Neural progenitor cell (in vitro differentiated cells): ENCODE results near the gene ARMC9. TPM values are rescaled to one million over a fixed set of nuclear protein-coding genes. Genes with fewer than 3 reads are reported as not detected.

Experiments used
- DNase-seq: peaks from one replicate; pipeline ENCODE4 v3.0.0-alpha.2; 2016; ENCODE audit warnings: low spot score
- H2AFZ ChIP-seq: fragments of 200-600 bp; sonication (generic); replicated peaks from 2 replicates; pipeline ENCODE4 v1.6.1; 2016; ENCODE audit warnings: antibody characterized with exemption
- H3F3A ChIP-seq: fragments of 200-600 bp; sonication (generic); 2 replicates; pipeline ENCODE4 v1.6.1; 2016; ENCODE audit warnings: antibody characterized with exemption, low read depth
- H3K27ac ChIP-seq: fragments of 200-600 bp; sonication (generic); 2 replicates; pipeline ENCODE4 v1.5.1; 2016; ENCODE audit warnings: mild to moderate bottlenecking
- H3K27me3 ChIP-seq: fragments of 200-600 bp; sonication (generic); 2 replicates; pipeline ENCODE4 v1.6.1; 2016; ENCODE audit warnings: mild to moderate bottlenecking, moderate library complexity
- H3K36me3 ChIP-seq: fragments of 200-600 bp; sonication (generic); 2 replicates; pipeline ENCODE4 v1.5.1; 2016
- H3K4me1 ChIP-seq: fragments of 200-600 bp; sonication (generic); 2 replicates; pipeline ENCODE4 v1.6.1; 2016; ENCODE audit warnings: mixed run types
- H3K4me2 ChIP-seq: fragments of 200-600 bp; sonication (generic); 2 replicates; pipeline ENCODE4 v1.6.1; 2016
- H3K4me3 ChIP-seq: fragments of 200-600 bp; sonication (generic); 2 replicates; pipeline ENCODE4 v1.5.1; 2016
- H3K79me2 ChIP-seq: fragments of 200-600 bp; sonication (generic); 2 replicates; pipeline ENCODE4 v1.6.1; 2016; ENCODE audit warnings: low read depth
- H3K9ac ChIP-seq: fragments of 200-600 bp; sonication (generic); 2 replicates; pipeline ENCODE4 v1.6.1; 2016
- H3K9me3 ChIP-seq: fragments of 200-600 bp; sonication (generic); 2 replicates; pipeline ENCODE4 v1.5.1; 2016; ENCODE audit warnings: low read depth
- H4K20me1 ChIP-seq: fragments of 200-600 bp; sonication (generic); 2 replicates; pipeline ENCODE4 v1.6.1; 2016; ENCODE audit warnings: low read depth
- H3K27ac Mint-ChIP-seq: 3 replicates; pipeline ENCODE4 v1.8.0; 2021; ENCODE audit warnings: mixed read lengths
- H3K27me3 Mint-ChIP-seq: 2 replicates; pipeline ENCODE4 v1.8.0; 2022; ENCODE audit warnings: low read depth, mild to moderate bottlenecking, inconsistent platforms, moderate library complexity, mixed read lengths; ENCODE audit not compliant: insufficient read depth
- H3K36me3 Mint-ChIP-seq: 3 replicates; pipeline ENCODE4 v1.8.0; 2021; ENCODE audit warnings: mixed read lengths
- H3K4me1 Mint-ChIP-seq: 3 replicates; pipeline ENCODE4 v1.8.0; 2021; ENCODE audit warnings: mixed read lengths
- H3K4me3 Mint-ChIP-seq: 3 replicates; pipeline ENCODE4 v1.8.0; 2021; ENCODE audit warnings: mild to moderate bottlenecking, moderate library complexity, mixed read lengths
- H3K9me3 Mint-ChIP-seq: 3 replicates; pipeline ENCODE4 v1.8.0; 2020; ENCODE audit warnings: mixed read lengths
- EZH2 ChIP-seq: fragments of 200-600 bp; sonication (generic); IDR thresholded peaks from 2 replicates; pipeline ENCODE4 v1.6.1; 2017; ENCODE audit warnings: antibody characterized with exemption, mild to moderate bottlenecking, moderate library complexity
- EZH2phosphoT487 ChIP-seq: fragments of 200-600 bp; sonication (generic); IDR thresholded peaks from 2 replicates; pipeline ENCODE4 v1.6.1; 2017; ENCODE audit warnings: antibody characterized with exemption
- total RNA-seq: library from RNA; depleted of rRNA; stranded (reverse); fragments of >200 nt; gene quantifications from 2 replicates; pipeline ENCODE4 v1.2.3, GENCODE V29; 2015; ENCODE audit warnings: low replicate concordance
- TF ChIP-seq, protein P1 (sequence below): fragments of 200-600 bp; sonication (generic); IDR thresholded peaks from 2 replicates; pipeline ENCODE4 v1.5.1; 2017; ENCODE audit warnings: antibody characterized with exemption, mild to moderate bottlenecking

Gene ARMC9
- total RNA-seq, 1 donor from 2014 or later = 45.8 TPM

DNA sequence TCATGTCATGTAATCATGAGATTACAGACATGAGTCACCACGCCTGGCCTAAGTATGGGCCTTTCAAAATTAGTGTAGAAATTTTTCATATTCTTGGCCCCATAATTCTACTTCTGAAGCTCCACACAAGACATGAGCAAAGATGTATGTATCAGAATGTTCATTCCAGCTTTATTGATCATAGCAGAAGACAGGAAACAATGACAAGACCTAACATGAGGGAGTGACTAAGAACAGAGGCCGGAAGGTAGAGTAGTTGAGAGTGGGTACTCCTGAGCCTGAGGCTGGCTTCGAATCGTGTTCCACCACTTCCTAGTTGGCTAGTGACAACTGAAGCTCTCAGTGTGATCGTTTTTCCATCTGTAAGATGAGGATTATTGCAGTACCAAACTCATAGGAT is 89.3 kb downstream of the ARMC9 start:
- Histone ChIP-seq H3K4me2 (no peak overlapping the region), H4K20me1 (no peaks in the 10 kb centered on the region), H3K9ac (no peak overlapping the region), H3K4me1 (no peaks in the 10 kb centered on the region), H3K36me3 (no peaks in the 10 kb centered on the region), H3K4me3 (no peak overlapping the region), H3K27ac (no peak overlapping the region), H3K79me2 (no peaks in the 10 kb centered on the region), H3K27me3 (no peaks in the 10 kb centered on the region), H3K9me3 (no peaks in the 10 kb centered on the region), H3F3A (no peaks in the 10 kb centered on the region), H2AFZ (no peak overlapping the region)
- H3K4me1 Mint-ChIP-seq = peaks cover 2% of the 10 kb centered on the region
- no peak overlapping the region for H3K27ac Mint-ChIP-seq
- peaks cover 2% of the 10 kb centered on the region for H3K27me3 Mint-ChIP-seq
- DNase-seq = no peak
- H3K4me3 Mint-ChIP-seq = no peak overlapping the region
- peaks cover 43% of the 10 kb centered on the region for H3K36me3 Mint-ChIP-seq
- TF ChIP-seq EZH2 = no peak
- no peak for TF ChIP-seq EZH2phosphoT487
- TF ChIP-seq, protein P1, sequence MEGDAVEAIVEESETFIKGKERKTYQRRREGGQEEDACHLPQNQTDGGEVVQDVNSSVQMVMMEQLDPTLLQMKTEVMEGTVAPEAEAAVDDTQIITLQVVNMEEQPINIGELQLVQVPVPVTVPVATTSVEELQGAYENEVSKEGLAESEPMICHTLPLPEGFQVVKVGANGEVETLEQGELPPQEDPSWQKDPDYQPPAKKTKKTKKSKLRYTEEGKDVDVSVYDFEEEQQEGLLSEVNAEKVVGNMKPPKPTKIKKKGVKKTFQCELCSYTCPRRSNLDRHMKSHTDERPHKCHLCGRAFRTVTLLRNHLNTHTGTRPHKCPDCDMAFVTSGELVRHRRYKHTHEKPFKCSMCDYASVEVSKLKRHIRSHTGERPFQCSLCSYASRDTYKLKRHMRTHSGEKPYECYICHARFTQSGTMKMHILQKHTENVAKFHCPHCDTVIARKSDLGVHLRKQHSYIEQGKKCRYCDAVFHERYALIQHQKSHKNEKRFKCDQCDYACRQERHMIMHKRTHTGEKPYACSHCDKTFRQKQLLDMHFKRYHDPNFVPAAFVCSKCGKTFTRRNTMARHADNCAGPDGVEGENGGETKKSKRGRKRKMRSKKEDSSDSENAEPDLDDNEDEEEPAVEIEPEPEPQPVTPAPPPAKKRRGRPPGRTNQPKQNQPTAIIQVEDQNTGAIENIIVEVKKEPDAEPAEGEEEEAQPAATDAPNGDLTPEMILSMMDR = no peak
- H3K9me3 Mint-ChIP-seq = no peaks in the 10 kb centered on the region

DNA sequence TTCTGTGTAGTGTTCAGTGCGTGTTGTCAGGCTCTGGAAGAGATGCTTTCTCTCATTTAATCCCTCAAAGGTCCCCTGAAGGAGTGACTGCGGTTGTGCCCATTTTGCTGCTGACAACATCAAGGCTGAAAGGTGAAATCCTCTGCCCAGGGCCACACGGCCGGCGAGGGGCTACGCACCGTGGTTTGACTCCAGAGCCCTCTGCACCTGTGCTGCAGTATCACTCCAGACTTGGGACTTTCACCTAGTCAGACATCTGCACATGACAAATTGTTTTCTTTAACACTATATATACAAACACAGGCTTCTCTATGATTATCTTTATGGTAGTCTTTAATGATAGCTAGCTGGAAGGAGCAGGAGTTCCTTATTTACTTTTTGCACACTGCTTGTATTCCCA is 90.2 kb downstream of the ARMC9 start:
- Histone ChIP-seq H3K27ac (no peak overlapping the region), H3K27me3 (no peaks in the 10 kb centered on the region), H3K9ac (no peak overlapping the region), H2AFZ (no peak overlapping the region), H3K36me3 (no peaks in the 10 kb centered on the region), H3K9me3 (no peaks in the 10 kb centered on the region), H3K4me2 (no peak overlapping the region), H3F3A (no peaks in the 10 kb centered on the region), H3K4me1 (no peaks in the 10 kb centered on the region), H4K20me1 (no peaks in the 10 kb centered on the region), H3K4me3 (no peak overlapping the region), H3K79me2 (no peaks in the 10 kb centered on the region)
- H3K27ac Mint-ChIP-seq = no peak overlapping the region
- no peaks in the 10 kb centered on the region for H3K9me3 Mint-ChIP-seq
- H3K4me1 Mint-ChIP-seq = peaks cover 2% of the 10 kb centered on the region
- DNase-seq = no peak
- H3K36me3 Mint-ChIP-seq = peaks cover 45% of the 10 kb centered on the region
- no peak overlapping the region for H3K4me3 Mint-ChIP-seq
- TF ChIP-seq, protein P1 = no peak
- TF ChIP-seq EZH2 = no peak
- no peak for TF ChIP-seq EZH2phosphoT487
- H3K27me3 Mint-ChIP-seq = peaks cover 2% of the 10 kb centered on the region

DNA sequence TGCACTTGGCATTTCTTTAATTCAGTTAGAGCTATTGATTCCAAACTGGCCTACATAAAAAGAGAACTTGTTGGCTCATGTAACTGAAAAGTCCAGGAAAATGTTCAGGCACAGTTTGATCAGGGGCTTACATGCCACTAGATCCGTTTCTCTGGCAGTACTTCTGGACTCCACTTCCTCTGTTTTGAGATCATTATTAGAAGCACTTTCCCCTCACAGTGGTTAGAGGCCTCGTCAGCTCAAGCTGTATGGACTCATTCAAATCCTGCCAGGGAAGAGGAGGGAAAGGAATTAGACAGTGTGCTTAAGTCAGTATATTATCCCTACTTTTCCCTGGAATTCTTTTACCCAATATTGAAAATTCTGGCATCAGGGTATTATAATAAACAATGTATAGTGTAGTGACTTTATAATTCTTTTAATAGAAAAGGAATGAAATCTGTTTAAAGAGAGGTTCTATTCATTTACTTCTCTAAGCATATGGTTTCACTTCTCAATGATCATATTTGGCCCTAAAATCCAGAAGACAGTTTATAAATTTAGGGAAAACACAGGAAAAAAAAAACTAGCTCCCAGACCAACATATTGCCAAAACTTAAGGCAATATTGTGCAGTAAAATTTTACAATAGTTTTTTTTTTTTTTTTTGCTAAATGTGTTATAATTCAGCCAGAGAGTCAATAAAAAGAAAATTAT is 92.0 kb downstream of the ARMC9 start:
- no peak overlapping the region for H3K4me2 ChIP-seq
- H4K20me1 ChIP-seq = no peaks in the 10 kb centered on the region
- H3K79me2 ChIP-seq = no peaks in the 10 kb centered on the region
- H3K9ac ChIP-seq = no peak overlapping the region
- no peak overlapping the region for H3K4me3 Mint-ChIP-seq
- no peak for TF ChIP-seq EZH2phosphoT487
- TF ChIP-seq, protein P1 = no peak
- no peaks in the 10 kb centered on the region for H3K9me3 Mint-ChIP-seq
- H3K27ac Mint-ChIP-seq = no peak overlapping the region
- no peaks in the 10 kb centered on the region for H3K27me3 ChIP-seq
- no peak overlapping the region for H3K4me3 ChIP-seq
- H3K9me3 ChIP-seq = no peaks in the 10 kb centered on the region
- H3F3A ChIP-seq = no peaks in the 10 kb centered on the region
- H3K4me1 Mint-ChIP-seq = peaks cover 2% of the 10 kb centered on the region
- no peak for DNase-seq
- H3K36me3 ChIP-seq = no peaks in the 10 kb centered on the region
- no peaks in the 10 kb centered on the region for H3K4me1 ChIP-seq
- H3K27ac ChIP-seq = no peak overlapping the region
- H2AFZ ChIP-seq = no peak overlapping the region
- peaks cover 48% of the 10 kb centered on the region for H3K36me3 Mint-ChIP-seq
- peaks cover 2% of the 10 kb centered on the region for H3K27me3 Mint-ChIP-seq
